ENCODE data around the gene XXYLT1.
"Not testable (repeated sequence)": the region's sequence is repeated elsewhere in the genome, so short reads cannot be mapped to it uniquely, and the experiment has no call there.

Gene XXYLT1

GRCh38 chr3:195058336-195059005 is 212.5 kb downstream of the XXYLT1 start:
- no peak for DNase-seq

DNA sequence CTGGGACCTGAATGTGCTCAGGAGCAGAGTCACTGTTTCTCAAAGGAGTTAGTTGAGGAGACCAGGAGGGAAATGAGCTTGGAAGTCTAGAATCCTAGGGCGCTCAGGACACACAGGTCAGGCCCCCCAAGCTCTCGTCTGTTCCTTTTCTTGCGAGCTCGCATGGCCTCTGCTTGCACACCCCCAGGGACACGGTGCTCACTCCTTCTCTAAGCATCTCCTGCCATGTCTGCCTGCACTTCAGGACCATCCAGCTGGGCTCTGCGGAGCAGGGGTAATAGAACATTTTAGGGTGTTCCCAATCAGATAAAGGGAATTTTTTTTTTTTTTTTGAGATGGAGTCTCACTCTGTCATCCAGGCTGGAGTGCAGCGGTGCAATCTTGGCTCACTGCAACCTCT is 213.2 kb downstream of the XXYLT1 start:
- DNase-seq = no peak

DNA sequence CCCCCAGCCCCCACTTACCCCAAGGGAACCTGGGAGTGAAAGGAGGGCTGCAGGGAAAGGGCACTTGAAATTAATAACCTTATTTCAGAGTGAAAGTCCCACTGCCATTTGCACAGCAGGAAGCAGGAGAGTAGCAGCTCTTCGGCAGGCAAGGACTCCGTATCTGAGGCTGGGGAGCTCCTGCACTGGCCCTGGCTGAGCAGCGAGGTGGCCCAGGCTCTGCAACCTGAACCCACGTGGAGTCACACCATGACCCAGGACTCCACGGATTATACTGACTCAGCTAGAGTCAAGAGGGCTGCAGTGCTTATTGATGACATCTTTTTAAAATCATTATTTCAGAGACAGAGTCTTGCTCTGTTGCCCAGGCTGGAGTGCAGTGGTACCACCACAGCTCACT is 214.5 kb downstream of the XXYLT1 start:
- no peak for DNase-seq

DNA sequence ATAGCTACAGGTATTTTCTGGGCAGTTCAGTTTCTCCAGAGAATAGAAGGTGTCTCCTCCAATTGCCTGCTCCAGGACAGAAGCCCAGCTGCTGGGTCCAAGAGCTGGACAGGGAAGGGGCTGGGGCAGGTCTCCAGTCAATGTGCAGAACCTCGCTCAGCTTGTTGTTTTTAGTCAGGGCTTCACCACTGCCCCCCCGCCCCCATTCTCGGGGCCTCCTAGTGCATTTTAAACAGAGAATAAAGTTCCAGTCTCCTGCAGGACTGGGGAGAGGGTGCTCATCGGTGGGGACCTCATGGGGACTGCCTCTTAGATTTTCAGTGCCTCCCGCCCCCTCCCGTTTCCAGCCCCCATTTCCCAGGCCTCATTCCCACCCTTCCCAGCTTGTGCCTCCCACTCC is 216.6 kb downstream of the XXYLT1 start:
- no peak for DNase-seq

- no peak for DNase-seq
Measured at GRCh38 chr3:195052939-195053338, 218.0 kb downstream of the XXYLT1 start.

DNA sequence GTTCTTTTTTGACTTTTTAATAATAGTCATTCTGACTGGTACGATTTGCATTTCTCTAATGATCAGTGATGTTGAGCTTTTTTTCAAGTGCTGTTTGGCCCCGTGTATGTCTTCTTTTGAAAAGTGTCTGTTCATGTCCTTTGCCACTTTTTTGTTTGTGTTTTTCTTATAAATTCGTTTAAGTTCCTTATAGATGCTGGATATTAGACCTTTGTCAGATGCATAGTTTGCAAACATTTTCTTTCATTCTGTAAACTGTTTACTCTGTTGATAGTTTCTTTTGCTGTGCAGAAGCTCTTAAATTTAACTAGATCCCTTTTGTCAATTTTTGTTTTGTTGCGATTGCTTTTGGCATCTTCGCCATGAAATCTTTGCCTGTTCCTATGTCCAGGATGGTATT is 220.7 kb downstream of the XXYLT1 start:
- DNase-seq = not testable (repeated sequence)

DNA sequence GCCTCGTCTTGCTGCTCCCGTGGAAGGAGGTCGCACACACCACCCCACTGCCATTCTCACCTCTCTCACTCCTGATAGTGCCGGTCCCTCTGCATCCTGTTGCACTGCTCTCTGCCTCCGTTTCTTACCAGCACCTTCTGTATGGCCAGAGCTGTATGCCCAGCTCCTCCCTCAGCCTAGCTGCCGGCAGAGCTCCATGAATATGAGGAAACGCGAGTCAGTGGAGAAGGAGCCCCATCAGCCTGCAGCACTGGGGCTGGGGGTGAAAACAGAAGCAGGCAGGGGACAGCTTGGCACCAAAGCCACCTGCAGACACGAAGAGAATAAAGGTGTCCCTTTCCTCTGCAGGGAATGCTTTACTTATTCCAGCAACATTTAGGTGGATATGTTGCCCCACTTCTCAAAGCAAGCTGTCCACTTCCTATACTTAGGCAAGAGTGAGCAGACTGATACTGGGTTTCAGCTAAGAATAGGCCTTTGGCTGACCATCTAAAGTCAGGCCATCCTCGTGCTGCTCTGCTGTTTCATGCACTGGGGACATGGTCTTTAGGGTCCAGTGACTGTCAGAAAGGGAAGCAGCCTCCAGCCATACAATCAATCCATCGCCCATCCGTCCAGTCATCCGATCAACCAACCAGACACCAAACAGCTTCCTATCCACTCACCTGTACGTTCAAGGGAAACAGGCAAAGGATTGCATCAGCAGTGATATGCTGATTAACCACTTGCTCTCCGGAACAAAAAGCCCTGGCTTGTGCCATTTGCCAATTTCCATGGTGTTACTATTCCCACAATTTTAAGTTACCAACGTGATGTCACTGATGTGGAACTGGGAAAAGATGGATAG is 222.7 kb downstream of the XXYLT1 start:
- no peak for DNase-seq

DNA sequence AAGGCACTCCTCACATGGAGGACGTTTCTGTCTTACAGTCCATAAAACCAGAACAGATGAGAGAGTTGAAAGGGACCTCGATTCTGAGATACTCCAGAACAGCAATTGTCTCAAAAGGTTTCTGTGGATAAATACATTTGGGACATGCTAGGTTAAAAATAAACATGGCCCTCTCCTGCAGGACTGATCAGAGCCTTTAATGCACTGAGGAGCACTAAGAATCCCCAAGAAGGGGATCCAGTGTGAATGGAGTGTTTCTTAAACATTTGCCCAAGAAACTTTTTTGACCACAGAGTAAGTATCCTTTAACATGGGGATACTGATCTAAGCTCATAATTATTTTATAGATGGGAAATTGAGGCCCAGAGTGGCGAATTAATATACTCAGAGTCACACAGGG is 223.4 kb downstream of the XXYLT1 start:
- no peak for DNase-seq

DNA sequence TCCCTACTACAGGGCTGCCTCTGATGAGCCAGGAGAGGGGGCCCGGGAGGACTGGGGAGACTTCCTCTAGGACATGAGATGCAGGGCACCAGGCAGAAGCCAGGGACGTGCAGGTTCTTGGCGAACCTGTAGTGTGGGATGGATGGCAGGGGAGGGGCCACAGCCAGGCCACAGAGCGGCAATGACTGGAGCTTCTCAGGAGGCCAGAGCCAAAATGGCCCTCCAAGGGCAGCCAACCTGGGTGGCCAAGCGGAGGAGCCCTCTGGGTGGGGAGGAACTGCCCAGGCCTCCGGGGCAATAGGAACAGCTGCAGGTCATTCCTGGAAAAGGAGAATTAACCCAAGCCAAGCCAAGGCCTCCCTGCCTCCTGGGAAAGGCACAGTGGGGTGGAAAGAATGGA is 224.5 kb downstream of the XXYLT1 start:
- DNase-seq = no peak

DNA sequence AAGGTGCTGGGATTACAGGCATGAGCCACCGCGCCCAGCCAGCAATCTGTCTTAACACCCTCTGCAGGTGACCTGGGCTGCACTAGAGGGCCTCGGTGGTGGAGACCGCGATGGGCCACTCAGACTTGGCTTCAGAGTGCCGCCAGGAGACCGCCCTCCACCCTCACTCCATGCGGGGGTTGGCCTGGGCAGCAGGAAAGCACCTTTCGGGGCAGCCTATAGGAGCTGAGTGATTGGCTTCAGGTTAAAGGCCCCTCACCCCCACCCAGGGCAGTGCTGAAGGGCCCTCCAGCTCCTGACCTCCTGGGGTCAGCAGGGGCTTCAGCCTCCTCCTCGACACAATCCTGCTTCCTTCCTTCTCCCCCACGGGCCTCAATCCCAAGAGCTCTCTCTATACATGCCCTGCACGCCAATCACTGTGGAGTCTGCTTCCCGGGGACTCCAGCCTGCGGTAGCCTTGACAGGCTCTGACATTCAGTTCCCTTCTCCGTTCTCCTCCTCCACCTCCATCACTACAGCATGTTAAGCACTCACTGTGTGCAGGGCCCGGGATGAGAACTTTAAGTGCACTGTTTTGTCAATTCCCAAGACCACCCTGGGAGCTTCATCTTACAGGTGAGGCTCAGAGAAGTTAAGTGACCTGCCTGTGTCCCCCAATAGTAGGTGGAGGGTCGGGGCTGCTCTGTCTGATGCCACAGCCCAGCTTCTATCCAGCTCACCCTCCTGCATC is 225.3 kb downstream of the XXYLT1 start:
- DNase-seq = no peak

DNA sequence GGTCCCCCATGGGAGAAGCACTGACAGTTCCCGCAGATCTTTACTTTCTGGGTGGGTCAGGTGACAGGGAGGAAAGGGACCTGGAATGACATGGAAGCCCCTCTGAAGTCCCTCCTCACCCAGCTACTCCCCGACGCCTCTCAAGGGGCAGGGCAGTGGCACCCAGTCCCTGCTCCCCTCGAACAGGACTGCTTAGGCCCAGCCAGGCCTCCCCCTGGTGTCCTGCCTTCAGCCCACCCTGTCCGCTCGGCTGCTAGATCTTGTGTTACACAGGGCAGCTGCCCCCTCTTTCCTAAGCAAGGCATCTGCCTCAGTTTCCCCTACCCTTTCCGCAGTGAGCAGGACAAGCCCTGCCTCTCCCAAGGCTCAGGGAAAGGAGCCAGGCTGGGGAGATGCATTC is 226.5 kb downstream of the XXYLT1 start:
- DNase-seq = no peak

DNA sequence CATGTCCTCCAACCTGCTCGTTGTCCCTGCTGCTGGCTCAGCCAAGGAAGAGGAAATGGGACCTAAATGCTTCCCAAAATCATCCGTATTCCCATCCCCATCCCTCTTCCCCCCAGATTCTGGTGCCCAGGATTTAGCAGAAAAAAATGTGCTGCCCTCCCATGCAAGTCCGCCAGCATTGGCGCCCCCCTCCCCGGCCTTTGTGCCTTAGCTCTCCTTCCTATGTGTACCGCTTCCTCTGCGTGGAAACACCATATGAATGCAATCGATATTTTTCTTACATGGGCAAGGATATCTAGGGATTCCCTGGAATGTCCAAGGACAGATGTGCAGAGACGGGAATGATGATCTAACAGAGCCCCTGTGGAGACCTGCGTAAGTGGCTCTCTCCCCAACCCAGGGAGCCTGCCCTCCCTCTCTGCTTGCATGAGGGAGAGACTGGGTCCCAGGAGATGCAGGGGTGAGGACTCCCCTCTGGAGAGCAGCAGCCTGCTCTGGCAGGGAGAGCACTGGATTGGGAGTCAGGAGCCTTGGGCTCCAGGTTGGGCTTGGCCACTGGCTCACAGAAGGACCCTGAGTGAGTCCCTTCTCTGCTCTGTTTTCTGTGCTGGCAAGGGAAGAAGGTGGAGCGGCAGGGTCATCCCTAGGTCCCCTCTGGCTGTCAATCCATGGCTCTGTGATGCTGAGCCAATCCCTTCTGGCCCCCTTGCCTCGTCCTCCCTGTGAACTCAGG is 227.2 kb downstream of the XXYLT1 start:
- no peak for DNase-seq

- no peak for DNase-seq
Measured at GRCh38 chr3:195042743-195043606, 228.0 kb downstream of the XXYLT1 start.

- DNase-seq = no peak
Measured at GRCh38 chr3:195041871-195042742, 228.9 kb downstream of the XXYLT1 start.

DNA sequence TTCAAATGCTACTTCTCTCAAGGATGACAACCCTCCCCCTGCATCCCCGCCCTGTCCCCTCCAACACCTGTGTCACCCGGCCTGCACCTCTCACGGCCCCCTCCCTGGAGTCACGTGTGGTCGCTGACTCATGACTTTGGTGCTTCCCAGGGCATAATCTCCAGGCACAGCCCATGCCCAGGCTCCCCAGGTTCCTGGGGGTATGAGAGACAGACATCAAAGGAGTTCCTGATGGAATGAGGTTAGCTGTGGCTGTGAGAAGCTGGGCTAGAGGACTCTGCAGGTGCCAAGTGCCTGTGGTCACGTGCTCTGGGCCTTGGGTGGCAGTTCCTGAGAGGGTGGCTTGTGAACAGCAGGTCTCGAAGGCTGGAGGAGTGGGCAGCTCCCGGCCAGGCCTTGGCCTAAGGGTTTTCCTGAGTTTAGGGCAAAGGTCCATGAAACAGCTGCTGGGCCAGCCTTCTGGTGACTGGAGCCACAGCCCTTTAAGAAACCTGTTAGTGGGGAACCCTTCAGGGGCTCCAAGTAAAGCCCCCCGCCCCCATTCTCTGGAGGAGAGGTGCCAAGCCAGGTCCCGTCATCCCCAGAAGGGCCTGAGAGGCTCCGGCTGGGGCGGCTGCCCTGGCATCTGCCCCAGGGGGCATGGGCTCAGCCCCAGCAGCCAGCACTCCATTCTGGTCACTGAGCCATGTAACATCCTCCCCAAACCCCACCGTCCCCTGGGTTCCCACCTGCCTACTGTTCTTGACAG is 230.0 kb downstream of the XXYLT1 start:
- DNase-seq = no peak

- DNase-seq = no peak
Measured at GRCh38 chr3:195040094-195040493, 230.9 kb downstream of the XXYLT1 start.

- no peak for DNase-seq
Measured at GRCh38 chr3:195039180-195039843, 231.6 kb downstream of the XXYLT1 start.

DNA sequence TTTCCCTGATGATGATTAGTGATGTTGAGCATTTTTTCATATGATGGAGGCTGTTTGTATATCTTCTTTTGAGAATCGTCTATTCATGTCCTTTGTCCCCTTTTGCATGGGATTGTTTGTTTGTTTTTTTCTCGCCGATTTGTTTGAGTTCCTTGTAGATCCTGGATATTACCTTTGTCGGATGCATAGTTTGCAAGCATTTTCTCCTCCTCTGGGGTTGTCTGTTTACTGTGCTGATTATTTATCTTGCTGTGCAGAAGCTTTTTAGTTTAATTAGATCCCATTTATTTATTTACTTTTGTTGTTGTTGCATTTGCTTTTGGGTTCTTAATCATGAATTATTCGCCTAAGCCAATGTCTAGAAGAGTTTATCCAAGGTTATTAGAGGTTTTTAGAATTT is 232.8 kb downstream of the XXYLT1 start:
- DNase-seq = no peak

- not testable (repeated sequence) for DNase-seq
Measured at GRCh38 chr3:195037586-195037985, 233.4 kb downstream of the XXYLT1 start.

- no peak for DNase-seq
Measured at GRCh38 chr3:195036974-195037373, 234.0 kb downstream of the XXYLT1 start.

All from NCI-H510A (cell line).